ENCODE results near the gene LHFPL6.

The LHFPL6 gene

DNA sequence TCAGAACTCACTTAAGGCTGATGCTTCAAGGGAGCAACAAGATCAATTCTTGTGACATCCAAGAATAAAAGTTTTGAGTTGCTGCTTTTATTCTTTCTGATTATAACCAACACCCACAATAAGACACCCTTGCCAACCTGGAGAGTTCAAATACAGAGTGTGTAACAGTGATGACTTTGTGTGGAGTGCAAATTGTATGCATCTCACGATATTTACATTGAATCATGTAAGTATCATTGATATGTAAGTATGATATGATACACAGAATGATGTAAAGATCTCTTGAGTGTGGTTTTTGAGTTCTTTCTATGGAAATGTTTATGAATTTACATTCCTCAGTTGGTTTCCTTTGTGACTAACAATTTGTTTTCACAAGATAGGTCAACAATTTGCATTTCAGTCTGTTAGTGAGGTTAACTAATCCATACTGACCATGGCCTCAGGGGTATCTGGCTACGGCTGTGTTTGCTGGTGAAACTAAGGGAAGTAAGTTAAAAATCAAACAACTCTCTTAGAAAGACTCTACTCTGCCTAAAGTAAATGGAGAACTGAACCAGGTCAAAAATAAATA lies 12.4 kb downstream of the LHFPL6 start:
- DNase-seq (ENCODE audit: low read depth in 2 of 2) = no peak

DNA sequence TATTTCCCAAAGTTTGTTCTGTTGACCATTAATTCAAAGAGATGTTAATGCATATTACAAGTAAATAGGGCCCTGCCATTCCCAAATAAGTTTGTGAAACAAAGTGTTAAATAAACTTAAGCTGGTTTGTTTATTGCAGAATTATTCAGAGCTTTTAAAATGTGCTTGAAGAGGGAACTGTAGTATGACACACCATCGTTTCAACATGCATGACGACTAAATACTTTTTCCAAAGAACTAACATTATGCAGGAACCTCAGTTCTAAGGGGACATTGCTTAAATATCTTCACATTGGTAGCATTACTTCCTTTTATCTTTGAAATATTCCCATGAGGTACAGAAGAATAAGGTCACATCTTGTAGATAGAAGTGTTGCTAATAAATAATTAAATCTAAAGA lies 14.6 kb downstream of the LHFPL6 start:
- no peak for DNase-seq (ENCODE audit: low read depth in 2 of 2)

DNA sequence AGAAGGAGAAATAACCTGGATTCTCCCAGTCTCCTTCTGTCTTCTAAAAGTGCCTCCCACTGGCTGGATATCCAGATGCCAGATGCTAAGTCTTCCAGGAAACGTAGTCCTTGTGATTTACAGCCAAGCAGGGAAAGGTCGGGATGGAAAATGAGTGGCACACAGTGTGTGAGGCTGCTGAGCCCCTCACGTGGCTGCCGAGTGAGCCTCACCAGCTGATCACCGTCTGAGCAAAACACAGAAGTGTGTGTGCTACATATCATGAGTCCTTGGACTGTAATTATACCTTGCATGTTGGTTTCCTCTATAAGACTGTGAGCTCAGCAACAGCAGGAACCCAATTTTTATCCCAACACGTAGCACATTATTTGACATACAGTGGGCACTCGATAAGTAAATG lies 15.1 kb downstream of the LHFPL6 start:
- no peak for DNase-seq (ENCODE audit: low read depth in 2 of 2)

DNA sequence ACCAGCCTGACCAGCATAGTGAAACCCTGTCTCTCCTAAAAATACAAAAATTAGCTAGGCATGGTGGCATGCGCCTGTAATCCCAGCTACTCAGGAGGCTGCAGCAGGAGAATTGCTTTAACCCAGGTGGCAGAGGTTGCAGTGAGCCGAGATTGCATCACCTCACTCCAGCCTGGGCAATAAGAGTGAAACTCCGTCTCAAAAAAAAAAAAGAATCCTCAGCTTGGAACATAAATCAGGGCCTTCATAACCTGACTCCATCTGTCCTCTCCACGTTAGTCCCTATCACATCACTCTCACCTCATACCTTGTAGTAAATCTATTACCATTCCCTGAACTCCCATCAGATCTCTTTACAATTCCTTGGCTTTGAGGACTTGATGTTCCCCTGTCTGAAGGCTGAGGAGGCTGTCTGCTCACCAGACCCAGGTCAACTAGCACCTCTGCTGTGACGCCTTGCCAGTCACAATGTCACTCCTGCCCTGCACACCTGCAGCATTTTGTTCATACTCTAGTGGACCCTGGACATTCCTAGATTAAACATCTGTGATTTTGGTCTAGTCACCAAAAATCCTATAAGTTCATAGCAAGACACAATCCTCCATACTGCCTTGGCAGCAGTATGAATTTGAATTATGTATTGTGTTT lies 15.9 kb downstream of the LHFPL6 start:
- no peak for DNase-seq (ENCODE audit: low read depth in 2 of 2)

DNA sequence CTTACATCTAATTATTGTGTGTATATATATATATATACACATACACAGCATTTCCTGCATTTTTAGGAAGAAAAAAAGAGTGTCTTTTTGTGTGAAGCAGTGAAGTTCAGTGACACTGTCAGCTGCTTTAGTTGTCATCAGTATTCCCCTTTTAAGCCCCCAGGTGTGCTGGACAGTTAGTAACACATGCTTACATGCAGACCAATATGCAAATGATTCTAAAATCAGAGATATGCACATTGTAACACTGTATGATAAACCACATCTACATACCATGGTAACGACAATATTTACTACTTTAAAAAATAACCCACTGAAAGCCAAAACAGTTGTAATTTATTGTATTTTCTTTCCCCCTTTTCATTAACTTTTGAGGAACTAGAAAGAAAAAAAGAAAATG lies 16.8 kb downstream of the LHFPL6 start:
- DNase-seq (ENCODE audit: low read depth in 2 of 2) = no peak

DNA sequence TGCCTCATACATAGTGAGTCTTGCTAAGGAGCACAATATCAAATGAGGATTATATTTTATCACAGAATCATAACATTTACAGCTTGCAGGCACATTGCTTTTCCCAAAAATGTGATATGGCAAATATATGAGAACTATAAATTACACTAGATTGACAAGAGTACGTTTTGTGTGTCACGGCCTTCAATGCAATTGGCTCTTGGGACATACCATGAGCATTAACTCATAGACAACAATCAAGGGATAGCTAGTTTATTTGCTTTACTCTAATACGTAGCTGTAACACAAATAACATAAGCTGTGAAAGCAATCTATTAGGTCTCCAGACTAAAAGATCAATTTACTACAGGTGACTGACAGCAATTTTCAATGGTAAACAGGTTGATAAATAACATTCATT lies 17.8 kb downstream of the LHFPL6 start:
- DNase-seq (ENCODE audit: low read depth in 2 of 2) = no peak

DNA sequence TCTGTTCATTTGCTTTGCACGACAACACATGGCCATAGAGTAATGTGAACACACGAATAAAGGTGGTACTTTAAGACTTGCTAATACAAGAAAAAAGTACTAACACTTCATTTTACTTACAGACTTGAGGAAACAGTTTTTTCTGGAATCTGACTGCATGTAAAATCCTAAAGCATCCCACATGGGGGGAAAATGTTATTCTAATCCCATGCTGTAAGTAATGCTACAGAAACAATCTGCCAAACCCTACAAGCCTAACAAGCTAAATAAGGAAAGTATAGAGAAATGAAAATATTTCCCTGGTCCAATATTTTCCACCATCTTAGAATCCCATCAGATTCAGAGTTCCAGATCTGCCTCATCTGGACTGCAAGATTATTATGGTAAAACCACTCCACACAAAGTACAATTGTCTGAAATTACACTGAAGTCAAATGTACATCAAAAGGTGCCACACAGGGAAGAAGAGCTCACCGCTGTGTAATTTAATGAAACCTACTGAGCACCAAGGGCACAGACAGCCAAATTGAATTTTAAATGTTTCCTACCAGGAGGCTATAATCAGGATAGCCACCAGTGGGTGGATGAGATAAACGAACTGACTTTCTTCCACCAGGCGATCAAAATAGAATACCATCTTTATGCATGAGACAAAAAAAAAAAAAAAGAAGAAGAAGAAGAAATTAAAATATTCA lies 22.0 kb downstream of the LHFPL6 start:
- DNase-seq (ENCODE audit: low read depth in 2 of 2) = no peak

DNA sequence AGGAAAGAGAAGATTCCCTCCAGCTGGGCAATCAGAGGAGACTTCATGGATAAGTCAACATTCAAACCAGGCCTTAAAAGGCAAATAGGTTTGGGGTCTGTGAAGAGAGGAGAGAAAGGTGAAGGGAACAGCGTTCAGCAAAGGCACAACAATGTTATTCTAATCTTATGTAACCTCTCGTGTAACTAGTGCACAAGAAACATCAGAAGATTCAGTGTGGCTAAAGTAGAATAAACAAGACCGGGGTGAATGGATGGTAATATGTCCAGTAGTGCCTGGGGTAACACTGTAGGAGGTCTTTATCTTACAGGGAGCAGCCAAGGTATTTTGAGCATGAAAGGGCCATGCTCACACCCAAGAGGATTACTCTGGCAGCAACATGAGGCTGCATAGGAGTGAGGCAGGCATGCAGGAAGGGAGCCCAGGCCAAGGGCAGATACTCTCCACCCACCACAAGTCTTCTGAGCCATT lies 24.1 kb downstream of the LHFPL6 start:
- DNase-seq (ENCODE audit: low read depth in 2 of 2) = no peak

DNA sequence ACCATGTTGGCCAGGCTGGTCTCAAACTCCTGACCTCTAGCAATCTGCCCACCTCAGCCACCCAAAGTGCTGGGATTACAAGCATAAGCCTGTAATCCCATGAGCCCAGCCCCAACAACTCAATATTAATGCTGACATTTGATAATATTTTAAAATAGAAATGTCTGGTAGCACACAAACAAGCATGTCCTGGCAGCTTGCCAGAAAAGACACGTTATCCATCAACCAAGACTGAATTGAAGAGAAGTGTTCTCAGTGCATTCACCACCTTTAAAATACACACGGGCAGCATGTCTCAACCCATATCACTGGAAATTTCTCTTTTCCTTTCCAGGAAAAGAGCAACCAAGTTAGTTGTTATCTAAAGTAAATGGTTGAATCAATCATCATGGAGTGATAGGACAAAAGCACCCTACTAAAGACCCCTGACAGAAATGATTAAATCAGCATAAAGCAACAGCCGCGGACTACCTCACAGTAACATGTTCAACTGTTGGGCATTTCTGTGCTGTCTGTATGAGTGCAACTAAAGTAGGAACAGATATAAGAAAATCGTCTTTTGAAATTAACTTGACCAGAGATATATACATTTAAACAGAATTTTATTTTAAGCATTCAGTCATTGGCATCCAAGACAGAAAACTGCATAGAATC lies 25.0 kb downstream of the LHFPL6 start:
- no peak for DNase-seq (ENCODE audit: low read depth in 2 of 2)

DNA sequence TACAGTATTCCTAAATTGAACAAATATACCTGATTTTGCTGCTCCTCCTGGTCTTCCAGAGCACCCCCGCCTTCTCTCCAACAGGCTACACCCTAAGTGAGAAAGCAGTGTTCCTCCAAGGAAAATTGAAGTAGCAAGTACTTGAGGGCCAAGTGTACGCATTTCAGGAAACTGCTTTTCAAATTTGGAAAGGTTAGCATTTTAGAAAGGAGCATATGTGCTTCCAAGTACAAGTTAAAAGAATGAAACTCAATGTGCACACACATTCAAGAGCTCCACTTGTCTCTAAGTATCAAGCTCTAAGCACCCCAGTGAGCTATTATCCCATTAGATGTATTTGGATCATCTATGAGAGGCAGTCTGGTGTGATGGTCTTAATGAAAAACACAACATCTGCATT lies 25.8 kb downstream of the LHFPL6 start:
- DNase-seq (ENCODE audit: low read depth in 2 of 2) = no peak

DNA sequence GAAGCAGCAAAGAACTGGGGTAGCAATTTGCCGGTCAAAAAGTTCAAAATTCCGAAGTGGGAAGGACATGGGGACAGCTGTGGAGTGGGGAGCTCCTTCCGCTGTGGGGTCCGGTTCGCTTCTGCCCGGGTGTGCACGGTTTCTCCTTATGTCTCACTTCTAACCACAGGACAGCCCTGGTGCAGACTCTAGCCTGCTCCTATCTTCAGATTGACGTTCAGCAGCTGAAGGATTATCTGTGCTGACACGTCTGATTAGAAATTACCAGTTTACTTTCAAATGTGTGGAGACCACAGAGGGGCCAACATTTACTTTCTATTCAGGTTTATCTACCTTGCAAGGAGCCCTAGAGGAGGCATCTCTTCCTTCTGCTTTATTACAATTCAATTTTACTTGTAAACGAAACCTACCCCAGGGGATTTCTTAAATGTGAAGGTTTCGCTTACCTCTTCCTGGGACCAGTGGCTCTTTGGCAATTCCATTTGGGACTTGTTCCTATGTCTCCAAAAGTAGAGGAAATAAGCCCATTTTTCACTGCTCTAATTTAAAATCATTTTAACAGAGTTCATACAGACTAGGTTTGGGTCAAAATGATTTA lies 27.3 kb downstream of the LHFPL6 start:
- no peak for DNase-seq (ENCODE audit: low read depth in 2 of 2)

DNA sequence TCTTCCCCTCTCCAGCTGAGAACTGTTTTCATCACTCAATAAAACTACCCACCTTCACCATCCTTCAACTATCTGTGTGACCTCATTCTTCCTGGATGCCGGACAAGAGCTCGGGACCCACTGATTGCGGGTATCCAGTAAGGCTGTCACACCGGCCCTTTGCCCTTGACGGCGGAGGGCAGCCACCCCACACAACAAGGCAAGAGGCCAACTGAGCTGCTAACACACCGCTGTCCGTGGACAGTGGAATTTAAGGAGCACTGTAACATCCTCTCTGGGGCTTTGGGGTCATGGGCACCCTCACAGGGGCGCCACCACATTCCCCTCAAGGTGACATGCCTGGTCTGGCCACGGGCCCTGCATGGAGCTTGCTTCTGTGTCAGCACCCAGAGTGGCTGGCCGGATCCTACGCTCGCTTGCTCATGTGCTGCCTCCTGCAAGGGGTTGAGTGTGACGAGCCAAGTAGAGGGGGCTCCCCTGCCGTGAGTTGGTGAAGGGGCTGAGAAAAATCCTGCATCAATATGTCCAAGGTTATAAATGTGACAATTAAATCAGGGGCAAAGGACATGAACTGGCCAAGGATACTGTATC lies 31.4 kb downstream of the LHFPL6 start:
- DNase-seq (ENCODE audit: low read depth in 2 of 2) = no peak

DNA sequence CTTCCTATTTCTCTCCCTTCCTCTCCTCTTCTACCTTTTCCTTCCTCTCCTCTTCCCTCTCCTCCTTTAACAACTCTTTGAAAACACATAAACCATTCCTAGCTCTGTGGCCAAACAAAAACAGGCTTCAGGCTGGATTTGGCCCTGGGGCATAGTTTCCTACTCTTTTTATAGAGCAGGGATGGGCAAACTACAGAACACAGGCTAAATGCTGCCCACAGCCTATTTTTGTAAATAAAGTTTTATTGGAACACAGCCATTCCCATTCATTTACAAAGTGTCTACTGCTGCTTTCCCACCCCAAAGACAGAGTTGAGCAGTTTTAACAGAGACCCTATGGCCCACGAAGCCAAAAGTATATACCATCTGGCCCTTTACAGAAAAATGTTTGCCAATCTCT lies 35.4 kb downstream of the LHFPL6 start:
- DNase-seq (ENCODE audit: low read depth in 2 of 2) = no peak

DNA sequence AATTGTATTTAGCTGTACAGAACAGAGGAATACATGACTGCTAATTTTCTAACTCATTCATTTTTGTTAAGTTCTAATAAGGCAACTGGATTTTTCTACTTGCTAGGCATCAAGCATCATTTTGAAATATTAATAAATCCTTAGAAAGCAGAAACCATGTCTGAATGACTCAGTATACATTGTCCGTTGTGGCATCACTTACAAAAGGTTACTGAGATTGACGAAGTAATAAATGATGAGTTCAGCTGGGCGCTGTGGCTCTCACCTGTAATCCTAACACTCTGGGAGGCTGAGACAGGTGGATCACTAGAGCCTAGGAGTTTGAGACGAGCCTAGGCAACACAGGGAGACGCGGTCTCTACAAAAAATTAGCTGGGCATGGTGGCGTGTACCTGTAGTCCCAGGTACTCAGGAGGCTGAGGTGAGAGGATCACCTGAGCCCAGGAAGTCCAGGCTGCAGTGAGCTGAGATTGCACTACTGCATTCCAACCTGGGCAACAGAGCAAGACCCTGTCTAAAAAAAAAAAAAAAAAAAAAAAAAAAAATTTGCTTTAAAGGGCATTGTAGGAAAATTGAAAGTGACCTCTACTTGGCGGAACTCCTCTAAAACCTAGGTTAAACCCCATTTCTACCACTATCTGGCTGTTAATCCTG lies 36.6 kb downstream of the LHFPL6 start:
- no peak for DNase-seq (ENCODE audit: low read depth in 2 of 2)

DNA sequence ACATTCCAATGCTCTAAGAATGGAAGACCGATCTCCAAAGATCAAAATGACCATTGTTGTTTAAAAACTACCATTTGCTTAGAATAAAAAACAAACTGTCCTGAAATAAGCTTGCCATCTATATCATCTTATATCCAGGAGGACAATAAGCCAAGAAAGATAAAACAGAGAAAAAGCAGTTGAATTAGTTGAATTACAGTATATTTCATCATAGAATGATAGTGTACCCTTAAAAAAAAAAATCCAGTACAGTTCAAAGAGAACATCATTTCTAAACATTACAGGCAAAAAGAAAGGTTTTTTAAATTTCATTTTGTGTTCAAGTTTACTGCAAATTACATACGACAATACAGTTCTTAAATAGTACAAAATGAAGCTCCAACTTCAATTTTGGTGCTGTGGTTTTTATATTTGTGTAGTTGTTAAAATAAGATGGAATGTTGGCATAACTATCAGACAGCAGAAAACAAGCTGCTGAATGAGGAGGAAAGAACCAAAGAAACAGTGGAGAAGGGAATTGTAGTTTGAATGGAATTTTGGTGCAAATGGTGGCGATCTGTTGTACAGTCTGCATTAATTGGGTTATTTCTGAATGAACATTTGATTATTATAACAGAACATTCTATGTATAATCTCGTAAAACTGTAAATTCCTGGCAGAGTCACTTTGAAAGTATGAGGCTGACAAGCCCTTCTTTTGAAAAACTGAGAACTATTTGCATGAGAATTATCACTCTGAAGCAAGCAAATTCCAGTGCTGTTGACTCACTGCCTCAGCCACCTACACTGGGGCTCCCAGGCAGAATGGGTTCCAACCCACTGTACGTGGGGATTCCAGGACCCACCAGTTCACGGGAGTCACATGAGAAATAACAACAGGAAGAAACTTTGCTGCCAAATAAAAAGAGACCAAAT lies 37.7 kb downstream of the LHFPL6 start:
- no peak for DNase-seq (ENCODE audit: low read depth in 2 of 2)

DNA sequence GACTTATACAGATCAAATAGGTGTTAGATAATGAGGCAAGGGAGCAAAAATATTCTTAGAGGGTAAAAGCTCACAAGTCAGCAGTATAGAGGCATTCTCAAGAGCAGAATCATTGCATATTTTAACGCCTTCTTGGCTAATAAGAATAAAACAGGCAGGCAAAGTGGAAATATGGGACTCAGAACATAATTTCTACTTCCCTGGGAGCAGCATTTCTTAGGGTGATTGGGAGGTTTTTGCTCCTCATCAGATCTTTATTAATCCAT lies 39.6 kb downstream of the LHFPL6 start:
- no peak for DNase-seq (ENCODE audit: low read depth in 2 of 2)

DNA sequence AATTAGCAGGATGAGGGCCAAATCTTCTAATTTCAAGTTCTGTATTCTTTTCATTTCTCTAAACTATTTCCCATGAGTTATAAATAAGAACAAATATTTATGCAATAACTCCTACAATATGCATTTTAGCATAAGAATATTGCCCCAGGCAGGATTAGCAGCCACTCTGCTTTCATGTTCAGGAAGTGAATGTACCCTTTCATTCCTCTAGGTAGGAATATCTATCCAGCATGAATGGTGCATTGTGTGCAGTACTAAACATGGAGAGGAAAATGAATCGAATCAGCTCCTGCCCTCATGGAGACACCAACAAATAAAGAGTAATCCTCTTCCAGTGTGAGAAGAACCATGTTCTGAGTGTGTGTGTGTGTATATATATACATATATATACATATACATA lies 41.0 kb downstream of the LHFPL6 start:
- DNase-seq (ENCODE audit: low read depth in 2 of 2) = no peak

DNA sequence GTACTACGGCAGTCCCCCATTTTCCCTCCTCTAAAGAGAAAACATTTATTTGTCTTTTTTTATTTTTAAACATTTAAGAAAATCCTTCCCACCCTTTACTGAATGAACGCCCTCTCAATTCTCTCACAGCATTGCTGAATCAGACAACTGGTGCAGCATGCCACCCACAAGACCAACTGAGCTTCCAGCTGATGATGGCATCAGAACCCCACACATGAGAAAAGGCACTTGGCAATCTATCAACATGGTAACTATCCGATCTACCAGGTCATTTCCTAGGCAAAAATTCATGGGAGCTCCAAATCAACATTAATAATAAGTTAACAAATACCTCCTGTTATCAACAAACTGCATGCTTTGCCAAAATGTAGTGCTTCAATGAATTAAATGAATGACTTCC lies 43.1 kb downstream of the LHFPL6 start:
- DNase-seq (ENCODE audit: low read depth in 2 of 2) = no peak

DNA sequence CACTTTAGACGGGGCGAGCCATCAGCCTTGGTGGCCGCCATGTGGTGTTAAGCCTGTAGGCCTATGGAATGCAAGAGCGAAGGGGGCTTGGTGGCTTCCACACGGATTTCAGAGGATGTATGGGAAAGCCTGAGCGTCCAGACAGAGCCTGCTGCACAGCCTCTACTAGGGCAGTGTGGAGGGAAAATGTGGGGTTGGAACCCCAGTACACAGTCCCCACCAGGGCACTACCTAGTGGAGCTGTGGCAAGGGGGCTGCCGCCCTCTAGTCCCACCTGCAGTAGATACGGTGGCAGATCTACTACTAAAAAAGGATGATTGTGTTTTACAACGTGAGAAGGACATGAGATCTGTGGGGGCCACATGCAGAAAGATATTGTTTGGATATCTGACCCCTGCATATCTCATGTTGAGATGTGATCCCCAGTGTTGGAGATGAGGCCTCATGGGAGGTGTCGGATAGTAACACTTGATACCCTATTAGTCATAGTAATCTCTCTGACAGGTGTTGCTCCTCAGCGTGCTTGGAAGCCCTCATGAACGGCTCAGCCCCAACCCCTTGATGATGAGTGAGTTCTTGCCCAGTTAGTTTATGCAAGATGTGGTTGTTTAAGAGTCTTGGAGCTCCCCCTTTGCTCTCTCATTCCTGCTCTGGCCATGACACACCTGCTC lies 45.6 kb downstream of the LHFPL6 start:
- DNase-seq (ENCODE audit: low read depth in 2 of 2) = no peak

DNA sequence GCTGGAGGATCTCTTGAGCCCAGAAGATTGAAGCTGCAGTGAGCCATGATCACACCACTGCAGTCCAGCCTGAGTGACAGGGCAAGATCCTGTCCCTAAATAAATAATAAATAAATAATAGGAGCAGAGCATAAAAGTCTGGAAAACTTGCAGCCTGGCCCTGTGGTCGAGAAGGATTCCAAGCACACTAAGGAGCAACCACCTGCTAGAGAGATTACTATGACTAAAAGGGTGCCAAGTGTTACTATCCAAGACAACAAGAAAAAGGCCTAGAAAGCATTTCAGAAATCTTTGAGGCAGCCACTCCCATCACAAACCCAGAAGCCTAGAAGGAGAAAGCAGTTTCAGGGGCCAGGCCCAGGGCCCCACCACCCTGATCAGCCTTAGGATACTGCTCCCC lies 46.1 kb downstream of the LHFPL6 start:
- no peak for DNase-seq (ENCODE audit: low read depth in 2 of 2)

Data from stimulated activated CD8-positive, alpha-beta memory T cell treated with anti-CD3 and anti-CD28 coated beads, Interleukin-15, amount 100 ng/mL, for 4 hours (primary cell).